OCI-LY1 (cell line): ENCODE data around the gene PI16.

Experiments
- H2AFZ ChIP-seq: fragments of 200-600 bp; sonication (generic), shearing (Covaris generic); 2 replicates; pipeline ENCODE4 v1.6.0; 2014; ENCODE audit warnings: antibody characterized with exemption, mild to moderate bottlenecking, low read length
- H3F3A ChIP-seq: fragments of 200-600 bp; sonication (generic), shearing (Covaris generic); 2 replicates; pipeline ENCODE4 v1.6.0; 2014; ENCODE audit warnings: mild to moderate bottlenecking, antibody characterized with exemption, low read length, moderate library complexity; ENCODE audit not compliant: insufficient read depth
- H3K27ac ChIP-seq: fragments of 200-600 bp; sonication (generic); 2 replicates; pipeline ENCODE4 v1.5.1; 2014; ENCODE audit warnings: low read length, mixed run types, mild to moderate bottlenecking, low read depth; ENCODE audit not compliant: poor library complexity, severe bottlenecking
- H3K27me3 ChIP-seq: fragments of 200-600 bp; sonication (generic); 2 replicates; pipeline ENCODE4 v1.6.0; 2014; ENCODE audit warnings: antibody characterized with exemption, mild to moderate bottlenecking, low read length, moderate library complexity; ENCODE audit not compliant: insufficient read depth
- H3K36me3 ChIP-seq: fragments of 200-600 bp; sonication (generic); 2 replicates; pipeline ENCODE4 v1.6.1; 2014; ENCODE audit warnings: mild to moderate bottlenecking, antibody characterized with exemption, low read length, moderate library complexity, mixed read lengths; ENCODE audit not compliant: insufficient read depth
- H3K4me1 ChIP-seq: fragments of 200-600 bp; sonication (generic); 2 replicates; pipeline ENCODE4 v1.5.1; 2014; ENCODE audit warnings: mild to moderate bottlenecking, low read length, moderate library complexity; ENCODE audit not compliant: insufficient read depth, severe bottlenecking
- H3K4me2 ChIP-seq: fragments of 200-600 bp; sonication (generic), shearing (Covaris generic); 2 replicates; pipeline ENCODE4 v1.6.1; 2014; ENCODE audit warnings: low read length
- H3K4me3 ChIP-seq: fragments of 200-600 bp; sonication (generic); 2 replicates; pipeline ENCODE4 v1.5.1; 2014; ENCODE audit warnings: low read length, low read depth, mild to moderate bottlenecking, mixed read lengths; ENCODE audit not compliant: poor library complexity, severe bottlenecking
- H3K79me2 ChIP-seq: fragments of 200-600 bp; shearing (Covaris generic); 2 replicates; pipeline ENCODE4 v1.6.1; 2016; ENCODE audit warnings: mixed run types, low read length, mixed read lengths; ENCODE audit not compliant: insufficient read depth
- H3K9ac ChIP-seq: fragments of 200-600 bp; sonication (generic), shearing (Covaris generic); 2 replicates; pipeline ENCODE4 v1.6.1; 2014; ENCODE audit warnings: mild to moderate bottlenecking, low read length, mixed read lengths
- H3K9me2 ChIP-seq: fragments of 200-600 bp; sonication (generic), shearing (Covaris generic); 2 replicates; pipeline ENCODE4 v1.6.1; 2014; ENCODE audit warnings: low read depth, mild to moderate bottlenecking, low read length, mixed read lengths
- H3K9me3 ChIP-seq: fragments of 200-600 bp; shearing (Covaris generic); 2 replicates; pipeline ENCODE4 v1.6.1; 2014; ENCODE audit warnings: low read length, mixed read lengths
- H4K20me1 ChIP-seq: fragments of 200-600 bp; sonication (generic), shearing (Covaris generic); 2 replicates; pipeline ENCODE4 v1.6.0; 2016; ENCODE audit warnings: mild to moderate bottlenecking, low read length; ENCODE audit not compliant: insufficient read depth
- CTCF ChIP-seq: fragments of 200-600 bp; sonication (generic), shearing (Covaris generic); IDR thresholded peaks from 2 replicates; pipeline ENCODE4 v1.5.1; 2017; ENCODE audit warnings: mild to moderate bottlenecking, antibody characterized with exemption, low read length, moderate library complexity, mixed read lengths
- EZH2 ChIP-seq: fragments of 200-600 bp; sonication (generic), shearing (Covaris generic); IDR thresholded peaks from 2 replicates; pipeline ENCODE4 v1.8.0; 2017; ENCODE audit warnings: borderline replicate concordance, mixed run types, mild to moderate bottlenecking, antibody characterized with exemption, low read length, moderate library complexity, mixed read lengths

Gene PI16

GRCh38 chr6:36980876-36981619 lies 26.5 kb downstream of the PI16 start:
- H4K20me1 ChIP-seq: no peaks in the 10 kb centered on the region

GRCh38 chr6:36983538-36983937 lies 29.0 kb downstream of the PI16 start:
- Histone ChIP-seq H3K36me3 (peaks cover 5% of the 10 kb centered on the region; the same call in 1 of the 2 replicates), H3K9ac (no peak overlapping the region; the same call in 1 of the 2 replicates), H3K9me3 (no peaks in the 10 kb centered on the region), H3K4me3 (no peak overlapping the region), H3K4me2 (peak overlapping the region; percentile 83; the same call in 1 of the 2 replicates), H4K20me1 (no peaks in the 10 kb centered on the region), H3F3A (no peaks in the 10 kb centered on the region), H3K4me1 (peaks cover 66% of the 10 kb centered on the region), H3K27ac (no peak overlapping the region), H2AFZ (no peak overlapping the region), H3K9me2 (no peaks in the 10 kb centered on the region), H3K79me2 (peaks cover 39% of the 10 kb centered on the region), H3K27me3 (no peaks in the 10 kb centered on the region)
- TF ChIP-seq EZH2: no peak
- no peak for TF ChIP-seq CTCF

More at GRCh38 chr6:36980876-36981619, 26.5 kb downstream of the PI16 start:
- H3F3A ChIP-seq: no peaks in the 10 kb centered on the region
- H3K4me1 ChIP-seq: peaks cover 56% of the 10 kb centered on the region
- H3K27ac ChIP-seq: peak overlapping the region; percentile 37
- H3K9me2 ChIP-seq: no peaks in the 10 kb centered on the region
- H3K9me3 ChIP-seq: no peaks in the 10 kb centered on the region
- H3K27me3 ChIP-seq: no peaks in the 10 kb centered on the region
- H3K36me3 ChIP-seq: peaks cover 30% of the 10 kb centered on the region
- TF ChIP-seq CTCF (peak; percentile 26; the same call in 1 of the 2 replicates), EZH2 (no peak)
- no peak overlapping the region for H3K9ac ChIP-seq
- no peak overlapping the region for H3K4me2 ChIP-seq
- no peak overlapping the region for H2AFZ ChIP-seq
- H3K79me2 ChIP-seq: peaks cover 39% of the 10 kb centered on the region
- no peak overlapping the region for H3K4me3 ChIP-seq

GRCh38 chr6:36984581-36985416 lies 30.3 kb downstream of the PI16 start:
- Histone ChIP-seq H3K27ac (no peak overlapping the region), H3K9ac (peak overlapping the region; percentile 92), H3F3A (no peaks in the 10 kb centered on the region), H3K9me3 (no peaks in the 10 kb centered on the region), H3K27me3 (no peaks in the 10 kb centered on the region), H2AFZ (no peak overlapping the region), H4K20me1 (no peaks in the 10 kb centered on the region), H3K4me1 (peaks cover 55% of the 10 kb centered on the region), H3K9me2 (no peaks in the 10 kb centered on the region), H3K36me3 (no peaks in the 10 kb centered on the region), H3K4me2 (peak overlapping the region; percentile 83), H3K79me2 (peaks cover 33% of the 10 kb centered on the region), H3K4me3 (peak overlapping the region; percentile 90)
- TF ChIP-seq EZH2 (no peak), CTCF (no peak)
